HG03103 (cell line): ENCODE results near the gene SCN4A.
"Not testable (repeated sequence)": the region's sequence is repeated elsewhere in the genome, so short reads cannot be mapped to it uniquely, and the experiment has no call there.

Experiments used
- ATAC-seq: cut with Tn5 transposase; IDR thresholded peaks from one replicate; pipeline ENCODE4 v1.9.1; 2021; ENCODE audit warnings: low read depth; ENCODE audit not compliant: unreplicated experiment

The SCN4A gene

DNA sequence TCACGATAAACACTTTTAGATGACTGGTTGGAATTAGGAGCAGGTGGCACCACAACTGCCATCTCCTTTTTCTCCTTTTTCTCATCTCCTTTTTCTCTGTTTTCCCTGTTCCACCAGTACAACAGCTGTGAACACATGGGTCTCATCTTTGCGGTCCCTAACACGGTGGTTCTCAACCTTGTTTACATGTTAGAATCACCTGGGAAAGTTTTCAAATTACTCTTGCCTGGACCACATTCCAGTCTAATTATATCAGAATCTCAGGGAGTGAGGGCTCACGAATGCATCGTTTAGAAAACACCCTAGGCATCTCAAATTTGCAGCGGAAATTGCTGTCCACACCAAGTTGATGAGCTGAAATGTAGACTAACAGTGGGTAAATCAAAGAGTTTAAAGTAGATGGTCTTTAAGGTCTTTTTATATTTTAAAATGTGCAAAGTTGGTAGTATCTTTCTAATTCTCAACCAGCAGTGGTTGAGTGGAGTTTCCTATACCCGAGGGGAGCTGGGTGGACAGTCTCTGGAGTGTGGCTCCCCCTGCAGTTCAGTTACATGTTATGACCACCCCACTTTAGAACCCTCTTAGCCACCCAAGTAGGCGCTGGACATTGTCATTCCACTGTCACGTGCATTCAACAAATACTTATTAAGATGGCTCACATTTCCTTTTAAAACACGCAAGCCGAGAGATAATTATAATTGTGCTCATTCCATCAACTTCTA lies 80.2 kb downstream of the SCN4A start:
- not testable (repeated sequence) for ATAC-seq

DNA sequence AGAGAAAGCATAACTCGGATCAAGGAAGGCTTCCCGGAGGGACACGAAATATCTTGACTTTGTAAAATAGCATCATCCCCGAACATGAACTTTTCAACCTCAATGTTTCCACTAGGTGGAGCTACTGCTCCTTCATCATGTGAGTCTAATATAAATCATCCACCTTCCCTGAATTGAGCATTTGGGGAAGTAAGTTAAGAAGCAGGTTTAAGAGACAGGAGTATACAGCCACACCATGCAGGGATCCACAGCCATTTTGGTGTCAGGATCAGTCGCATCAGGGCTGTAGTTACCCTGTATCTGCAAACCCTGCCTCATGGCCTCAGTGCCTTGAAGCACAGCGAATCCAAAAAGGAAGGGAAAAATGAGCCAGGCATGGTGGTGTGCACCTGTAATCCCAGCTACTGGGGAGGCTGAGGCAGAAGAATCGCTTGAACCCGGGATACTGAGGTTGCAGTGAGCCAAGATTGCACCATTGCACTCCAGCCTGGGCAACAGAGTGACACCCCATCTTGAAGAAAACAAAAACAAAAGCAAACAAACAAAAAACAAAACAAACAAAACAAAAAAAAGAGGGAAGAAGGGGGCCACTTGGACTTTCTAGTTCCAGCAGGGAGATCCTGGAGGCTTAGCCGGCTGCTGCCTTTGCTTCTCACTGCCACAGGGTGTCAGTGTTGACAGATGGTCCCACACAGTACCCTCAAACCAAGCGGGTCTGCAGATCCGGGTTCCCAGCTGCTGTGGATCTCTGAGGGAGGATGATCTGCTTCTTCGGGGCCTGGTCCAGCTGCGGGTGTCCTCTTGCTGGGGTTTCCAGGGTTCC lies 83.5 kb downstream of the SCN4A start:
- ATAC-seq = not testable (repeated sequence)
